ENCODE results near the gene TPPP3.
A peak's percentile ranks its signal among the peaks of the same experiment; 100 is the strongest.

The TPPP3 gene

DNA sequence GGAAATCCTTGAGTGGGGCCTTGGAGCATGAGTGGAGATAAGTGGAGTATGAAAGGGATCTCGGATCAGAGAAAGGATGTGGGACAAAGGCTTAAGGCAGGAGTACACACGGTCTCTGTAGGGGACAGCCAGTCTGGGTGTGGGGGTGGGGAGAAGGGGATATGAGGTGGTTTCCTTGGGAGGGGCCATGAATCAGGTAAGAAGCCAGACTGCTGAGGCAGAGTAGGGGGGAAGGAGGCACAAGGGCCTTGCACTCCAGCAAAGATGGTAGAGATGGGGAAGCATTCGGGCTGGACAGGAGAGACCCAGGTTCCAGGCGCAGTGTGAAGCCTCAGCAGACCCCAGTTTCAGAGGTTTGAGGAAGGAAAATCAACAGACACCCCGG is 39.2 kb upstream of the TPPP3 start:
- WGBS, result 73% methylated on average over 5 of the region's 5 CpGs
- H3K27me3 ChIP-seq (ENCODE audit: insufficient read depth, low read length), result peaks cover 35% of the 10 kb centered on the region
- peak overlapping the region; percentile 41 for H3K4me3 ChIP-seq (ENCODE audit: low read length)
- no peak overlapping the region; the same call in 1 of the 2 replicates for H3K27ac ChIP-seq (ENCODE audit: low read depth, low read length)
- no peaks in the 10 kb centered on the region for H3K9me3 ChIP-seq (ENCODE audit: insufficient read depth, low read depth, low read length)
- peak overlapping the region; percentile 59 for H3K9ac ChIP-seq (ENCODE audit: low read depth, low read length)
- peaks cover 7% of the 10 kb centered on the region; the same call in 1 of the 2 replicates for H3K36me3 ChIP-seq (ENCODE audit: insufficient read depth, low read length)
- H3K4me1 ChIP-seq (ENCODE audit: insufficient read depth, low read length), result peaks cover 26% of the 10 kb centered on the region

- Histone ChIP-seq H3K36me3 (ENCODE audit: insufficient read depth, low read length) (0 out of 2 replicates have a peak, but pooled peaks cover 1% of the 10 kb centered on the region), H3K4me1 (ENCODE audit: insufficient read depth, low read length) (peaks cover 26% of the 10 kb centered on the region), H3K27me3 (ENCODE audit: insufficient read depth, low read length) (peaks cover 35% of the 10 kb centered on the region), H3K9ac (ENCODE audit: low read depth, low read length) (peak overlapping the region; percentile 84), H3K4me3 (ENCODE audit: low read length) (peak overlapping the region; percentile 93), H3K27ac (ENCODE audit: low read depth, low read length) (peak overlapping the region; percentile 65), H3K9me3 (ENCODE audit: insufficient read depth, low read depth, low read length) (no peaks in the 10 kb centered on the region)
- WGBS, result 20% methylated on average over 12 of the region's 13 CpGs
These were observed 38.6 kb upstream of the TPPP3 start for GRCh38 chr16:67431775-67432505.

GRCh38 chr16:67430977-67431774 is 37.9 kb upstream of the TPPP3 start, which contains the start of gene HSD11B2:
Gene HSD11B2, plus strand, starts transcription at chr16:67431121. Its CDS starts 128 bp downstream, at chr16:67431249.
- Histone ChIP-seq H3K4me1 (ENCODE audit: insufficient read depth, low read length) (peaks cover 26% of the 10 kb centered on the region), H3K27ac (ENCODE audit: low read depth, low read length) (peak within 1 kb of the TSS; percentile 65), H3K36me3 (ENCODE audit: insufficient read depth, low read length) (no peaks in the 10 kb centered on the region), H3K27me3 (ENCODE audit: insufficient read depth, low read length) (peaks cover 35% of the 10 kb centered on the region), H3K9me3 (ENCODE audit: insufficient read depth, low read depth, low read length) (no peaks in the 10 kb centered on the region), H3K9ac (ENCODE audit: low read depth, low read length) (peak within 1 kb of the TSS; percentile 86), H3K4me3 (ENCODE audit: low read length) (peak within 1 kb of the TSS; percentile 93)
- WGBS, result under 1% methylated on average over 81 of the region's 87 CpGs

GRCh38 chr16:67430504-67430976 is 37.2 kb upstream of the TPPP3 start:
- peak overlapping the region; percentile 86 for H3K9ac ChIP-seq (ENCODE audit: low read depth, low read length)
- H3K27ac ChIP-seq (ENCODE audit: low read depth, low read length), result peak overlapping the region; percentile 58; the same call in 1 of the 2 replicates
- peak overlapping the region; percentile 71 for H3K4me3 ChIP-seq (ENCODE audit: low read length)
- H3K4me1 ChIP-seq (ENCODE audit: insufficient read depth, low read length), result peaks cover 29% of the 10 kb centered on the region
- H3K9me3 ChIP-seq (ENCODE audit: insufficient read depth, low read depth, low read length), result no peaks in the 10 kb centered on the region
- H3K36me3 ChIP-seq (ENCODE audit: insufficient read depth, low read length), result no peaks in the 10 kb centered on the region
- WGBS, result under 1% methylated on average over 53 of the region's 53 CpGs
- H3K27me3 ChIP-seq (ENCODE audit: insufficient read depth, low read length), result peaks cover 35% of the 10 kb centered on the region

GRCh38 chr16:67429799-67430503 is 36.7 kb upstream of the TPPP3 start:
- Histone ChIP-seq H3K9ac (ENCODE audit: low read depth, low read length) (peak overlapping the region; percentile 86), H3K9me3 (ENCODE audit: insufficient read depth, low read depth, low read length) (no peaks in the 10 kb centered on the region), H3K27ac (ENCODE audit: low read depth, low read length) (no peak overlapping the region), H3K4me3 (ENCODE audit: low read length) (peak overlapping the region; percentile 71), H3K27me3 (ENCODE audit: insufficient read depth, low read length) (peaks cover 35% of the 10 kb centered on the region), H3K36me3 (ENCODE audit: insufficient read depth, low read length) (no peaks in the 10 kb centered on the region), H3K4me1 (ENCODE audit: insufficient read depth, low read length) (peaks cover 35% of the 10 kb centered on the region)
- WGBS, result 37% methylated on average over 10 of the region's 13 CpGs

DNA sequence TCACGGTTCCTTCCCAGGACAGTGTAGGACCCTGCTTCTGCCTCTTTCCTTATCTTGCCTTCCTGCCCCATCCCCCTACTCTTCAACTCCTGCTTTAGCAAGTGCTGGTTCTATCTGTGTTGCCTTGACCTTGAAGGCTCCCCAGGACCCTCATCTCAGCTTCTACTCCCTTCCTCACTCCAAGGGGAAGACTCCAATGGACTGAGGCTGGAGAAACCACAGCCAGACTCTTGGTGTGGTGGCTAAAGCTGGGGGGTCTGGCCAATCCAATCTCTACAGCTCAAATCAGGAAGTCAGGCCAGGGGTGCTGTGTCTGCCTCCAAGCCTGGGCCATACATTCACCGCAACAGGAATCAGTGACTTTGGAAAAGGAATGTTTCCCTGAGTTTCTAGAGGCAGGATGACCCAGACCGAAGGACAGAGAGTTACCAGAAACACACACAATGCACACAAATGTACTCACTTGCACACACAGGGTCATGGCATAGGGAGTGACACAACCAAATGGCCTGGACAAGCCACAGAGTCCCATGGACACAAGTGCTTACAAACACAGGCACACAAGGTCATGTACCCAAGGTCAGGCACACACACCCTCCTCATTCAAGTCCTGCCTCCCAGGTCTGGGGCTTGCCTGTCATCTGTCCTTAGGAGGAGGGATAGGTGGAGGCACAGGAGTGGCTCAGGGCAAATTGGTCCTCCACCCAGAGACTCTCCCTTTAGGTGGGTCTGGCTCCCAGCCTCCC is 35.9 kb upstream of the TPPP3 start:
- H3K27me3 ChIP-seq (ENCODE audit: insufficient read depth, low read length), result peaks cover 35% of the 10 kb centered on the region
- no peak overlapping the region for H3K27ac ChIP-seq (ENCODE audit: low read depth, low read length)
- H3K9me3 ChIP-seq (ENCODE audit: insufficient read depth, low read depth, low read length), result no peaks in the 10 kb centered on the region
- 88% methylated on average over 3 of the region's 3 CpGs for WGBS
- peaks cover 41% of the 10 kb centered on the region for H3K4me1 ChIP-seq (ENCODE audit: insufficient read depth, low read length)
- no peaks in the 10 kb centered on the region for H3K36me3 ChIP-seq (ENCODE audit: insufficient read depth, low read length)
- H3K9ac ChIP-seq (ENCODE audit: low read depth, low read length), result no peak overlapping the region
- no peak overlapping the region for H3K4me3 ChIP-seq (ENCODE audit: low read length)

GRCh38 chr16:67428146-67428731 is 34.9 kb upstream of the TPPP3 start:
- Histone ChIP-seq H3K4me3 (ENCODE audit: low read length) (no peak overlapping the region), H3K9ac (ENCODE audit: low read depth, low read length) (no peak overlapping the region), H3K4me1 (ENCODE audit: insufficient read depth, low read length) (peaks cover 46% of the 10 kb centered on the region), H3K27me3 (ENCODE audit: insufficient read depth, low read length) (peaks cover 35% of the 10 kb centered on the region), H3K9me3 (ENCODE audit: insufficient read depth, low read depth, low read length) (no peaks in the 10 kb centered on the region), H3K27ac (ENCODE audit: low read depth, low read length) (no peak overlapping the region), H3K36me3 (ENCODE audit: insufficient read depth, low read length) (no peaks in the 10 kb centered on the region)
- WGBS, result 32% methylated on average over 11 of the region's 11 CpGs

- Histone ChIP-seq H3K4me3 (ENCODE audit: low read length) (no peak overlapping the region), H3K9me3 (ENCODE audit: insufficient read depth, low read depth, low read length) (no peaks in the 10 kb centered on the region), H3K27me3 (ENCODE audit: insufficient read depth, low read length) (peaks cover 32% of the 10 kb centered on the region), H3K4me1 (ENCODE audit: insufficient read depth, low read length) (peaks cover 38% of the 10 kb centered on the region), H3K9ac (ENCODE audit: low read depth, low read length) (no peak overlapping the region), H3K36me3 (ENCODE audit: insufficient read depth, low read length) (no peaks in the 10 kb centered on the region), H3K27ac (ENCODE audit: low read depth, low read length) (no peak overlapping the region)
- WGBS, result 92% methylated on average over 7 of the region's 7 CpGs
These were observed 33.7 kb upstream of the TPPP3 start for GRCh38 chr16:67426950-67427349.

DNA sequence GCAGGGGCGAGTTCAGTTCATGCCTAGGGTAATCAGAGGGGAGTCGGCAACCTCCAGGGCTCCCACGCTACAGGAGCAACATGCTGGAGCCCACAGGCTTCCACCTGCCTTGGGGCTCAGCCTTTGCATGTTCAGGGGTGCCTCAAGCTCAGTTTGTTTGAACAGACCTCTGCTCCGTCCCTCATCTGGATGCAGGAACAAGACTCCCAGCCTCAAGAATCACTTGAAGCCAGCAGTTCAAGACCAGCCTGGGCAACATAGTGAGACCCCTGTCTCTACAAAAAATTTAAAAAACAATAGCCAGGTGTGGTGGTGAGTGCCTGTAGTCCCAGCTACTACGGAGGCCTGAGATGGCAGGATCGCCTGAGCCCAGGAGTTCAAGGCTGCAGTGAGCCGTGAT is 32.7 kb upstream of the TPPP3 start:
- Histone ChIP-seq H3K27ac (ENCODE audit: low read depth, low read length) (no peak overlapping the region), H3K4me3 (ENCODE audit: low read length) (no peak overlapping the region), H3K4me1 (ENCODE audit: insufficient read depth, low read length) (peaks cover 38% of the 10 kb centered on the region), H3K9me3 (ENCODE audit: insufficient read depth, low read depth, low read length) (no peaks in the 10 kb centered on the region), H3K9ac (ENCODE audit: low read depth, low read length) (no peak overlapping the region), H3K36me3 (ENCODE audit: insufficient read depth, low read length) (no peaks in the 10 kb centered on the region), H3K27me3 (ENCODE audit: insufficient read depth, low read length) (peaks cover 25% of the 10 kb centered on the region)
- WGBS, result 90% methylated on average over 7 of the region's 7 CpGs

GRCh38 chr16:67425580-67425979 is 32.3 kb upstream of the TPPP3 start:
- 77% methylated on average over 4 of the region's 4 CpGs for WGBS
- no peak overlapping the region for H3K4me3 ChIP-seq (ENCODE audit: low read length)
- peaks cover 23% of the 10 kb centered on the region for H3K27me3 ChIP-seq (ENCODE audit: insufficient read depth, low read length)
- no peak overlapping the region for H3K9ac ChIP-seq (ENCODE audit: low read depth, low read length)
- peaks cover 38% of the 10 kb centered on the region for H3K4me1 ChIP-seq (ENCODE audit: insufficient read depth, low read length)
- H3K36me3 ChIP-seq (ENCODE audit: insufficient read depth, low read length), result no peaks in the 10 kb centered on the region
- H3K9me3 ChIP-seq (ENCODE audit: insufficient read depth, low read depth, low read length), result no peaks in the 10 kb centered on the region
- 0 out of 2 replicates have a peak overlapping the region, but pooled peaks have one; percentile 2 for H3K27ac ChIP-seq (ENCODE audit: low read depth, low read length)

All from HUES64 (cell line).